HEK293 (cell line): ENCODE measurements around the gene SCYL3.

ENCODE experiments used
- ATF2 ChIP-seq: fragments of 450-650 bp; formaldehyde crosslinking; IDR thresholded peaks from 2 replicates; pipeline ENCODE4 v1.5.1; 2016; ENCODE audit warnings: missing biosample characterization, missing genetic modification characterization, low read depth
- BCL11A ChIP-seq: fragments of 450-650 bp; formaldehyde crosslinking; IDR thresholded peaks from 2 replicates; pipeline ENCODE4 v1.5.1; 2016; ENCODE audit warnings: low read depth, missing biosample characterization, missing genetic modification characterization
- KLF10 ChIP-seq: fragments of 450-650 bp; IDR thresholded peaks from 2 replicates; pipeline ENCODE4 v1.5.1; 2018; ENCODE audit warnings: missing biosample characterization, mild to moderate bottlenecking, missing genetic modification characterization
- MYNN ChIP-seq: fragments of 450-650 bp; formaldehyde crosslinking; IDR thresholded peaks from 2 replicates; pipeline ENCODE4 v1.5.1; 2016; ENCODE audit warnings: missing biosample characterization, missing genetic modification characterization, borderline replicate concordance
- MZF1 ChIP-seq: fragments of 450-650 bp; formaldehyde crosslinking; IDR thresholded peaks from 2 replicates; pipeline ENCODE4 v1.5.1; 2017; ENCODE audit warnings: missing biosample characterization, missing genetic modification characterization, borderline replicate concordance
- OSR2 ChIP-seq: fragments of 450-650 bp; formaldehyde crosslinking; IDR thresholded peaks from 2 replicates; pipeline ENCODE4 v1.5.1; 2016; ENCODE audit warnings: missing biosample characterization, missing genetic modification characterization
- SP2 ChIP-seq: fragments of 450-650 bp; formaldehyde crosslinking; IDR thresholded peaks from 2 replicates; pipeline ENCODE4 v1.5.1; 2016; ENCODE audit warnings: missing biosample characterization, missing genetic modification characterization
- ZBTB48 ChIP-seq: fragments of 450-650 bp; formaldehyde crosslinking; IDR thresholded peaks from 2 replicates; pipeline ENCODE4 v1.5.1; 2016; ENCODE audit warnings: missing biosample characterization, missing genetic modification characterization
- ZFP37 ChIP-seq: fragments of 450-650 bp; formaldehyde crosslinking; IDR thresholded peaks from 2 replicates; pipeline ENCODE4 v1.5.1; 2016; ENCODE audit warnings: missing biosample characterization, missing genetic modification characterization
- ZFP69B ChIP-seq: fragments of 450-650 bp; formaldehyde crosslinking; IDR thresholded peaks from 2 replicates; pipeline ENCODE4 v1.5.1; 2016; ENCODE audit warnings: missing biosample characterization, missing genetic modification characterization
- ZNF140 ChIP-seq: fragments of 450-650 bp; formaldehyde crosslinking; IDR thresholded peaks from 2 replicates; pipeline ENCODE4 v1.5.1; 2016; ENCODE audit warnings: missing biosample characterization, missing genetic modification characterization
- ZNF175 ChIP-seq: fragments of 450-650 bp; formaldehyde crosslinking; IDR thresholded peaks from 2 replicates; pipeline ENCODE4 v1.5.1; 2016; ENCODE audit warnings: missing biosample characterization, missing genetic modification characterization
- ZNF18 ChIP-seq: fragments of 450-650 bp; formaldehyde crosslinking; IDR thresholded peaks from 2 replicates; pipeline ENCODE4 v1.5.1; 2016; ENCODE audit warnings: missing biosample characterization, missing genetic modification characterization
- ZNF223 ChIP-seq: fragments of 450-650 bp; formaldehyde crosslinking; IDR thresholded peaks from 2 replicates; pipeline ENCODE4 v1.5.1; 2016; ENCODE audit warnings: missing biosample characterization, missing genetic modification characterization
- ZNF274 ChIP-seq, 2 experiments: fragments of 200-500 bp in 1 of 2; fragments of 450-650 bp in 1 of 2; sonication (Bioruptor generic) in 1 of 2; formaldehyde crosslinking in 1 of 2; IDR thresholded peaks; 2 replicates each; pipeline versions ENCODE4 v1.5.1 to v1.6.1; 2014 to 2016; ENCODE audit warnings: borderline replicate concordance in 1 of 2, inconsistent platforms in 1 of 2, low read length in 1 of 2, missing biosample characterization in 1 of 2, missing genetic modification characterization in 1 of 2
- ZNF280D ChIP-seq: fragments of 450-650 bp; formaldehyde crosslinking; IDR thresholded peaks from 2 replicates; pipeline ENCODE4 v1.5.1; 2016; ENCODE audit warnings: missing biosample characterization, missing genetic modification characterization
- ZNF302 ChIP-seq: fragments of 450-650 bp; formaldehyde crosslinking; IDR thresholded peaks from 2 replicates; pipeline ENCODE4 v1.5.1; 2016; ENCODE audit warnings: missing biosample characterization, missing genetic modification characterization, low read depth
- ZNF354C ChIP-seq: fragments of 450-650 bp; formaldehyde crosslinking; IDR thresholded peaks from 2 replicates; pipeline ENCODE4 v1.5.1; 2016; ENCODE audit warnings: missing biosample characterization, missing genetic modification characterization, low read depth, borderline replicate concordance
- ZNF362 ChIP-seq: fragments of 450-650 bp; formaldehyde crosslinking; IDR thresholded peaks from 2 replicates; pipeline ENCODE4 v1.5.1; 2016; ENCODE audit warnings: missing biosample characterization, missing genetic modification characterization
- ZNF449 ChIP-seq: fragments of 450-650 bp; formaldehyde crosslinking; IDR thresholded peaks from 2 replicates; pipeline ENCODE4 v1.5.1; 2017; ENCODE audit warnings: missing biosample characterization, mild to moderate bottlenecking, missing genetic modification characterization, moderate library complexity
- ZNF473 ChIP-seq: fragments of 450-650 bp; formaldehyde crosslinking; IDR thresholded peaks from 2 replicates; pipeline ENCODE4 v1.5.1; 2017; ENCODE audit warnings: missing biosample characterization, missing genetic modification characterization
- ZNF621 ChIP-seq: fragments of 450-650 bp; formaldehyde crosslinking; IDR thresholded peaks from 2 replicates; pipeline ENCODE4 v1.5.1; 2017; ENCODE audit warnings: missing biosample characterization, missing genetic modification characterization
- ZNF626 ChIP-seq: fragments of 450-650 bp; sonication (Bioruptor Pico); formaldehyde crosslinking; IDR thresholded peaks from 2 replicates; pipeline ENCODE4 v1.5.1; 2018; ENCODE audit warnings: missing biosample characterization, missing genetic modification characterization, inconsistent platforms
- ZNF639 ChIP-seq: fragments of 450-650 bp; formaldehyde crosslinking; IDR thresholded peaks from 2 replicates; pipeline ENCODE4 v1.5.1; 2016; ENCODE audit warnings: missing biosample characterization, missing genetic modification characterization
- ZNF670 ChIP-seq: fragments of 450-650 bp; formaldehyde crosslinking; IDR thresholded peaks from 2 replicates; pipeline ENCODE4 v1.5.1; 2016; ENCODE audit warnings: missing biosample characterization, missing genetic modification characterization, low read depth
- ZNF76 ChIP-seq: fragments of 450-650 bp; formaldehyde crosslinking; IDR thresholded peaks from 2 replicates; pipeline ENCODE4; 2016; ENCODE audit warnings: low read depth, missing biosample characterization, missing genetic modification characterization, borderline replicate concordance
- ZNF830 ChIP-seq: fragments of 450-650 bp; IDR thresholded peaks from 2 replicates; pipeline ENCODE4 v1.5.0; 2018; ENCODE audit warnings: missing biosample characterization, missing genetic modification characterization, low read depth, mild to moderate bottlenecking, moderate library complexity
- ZNF837 ChIP-seq: fragments of 450-650 bp; formaldehyde crosslinking; IDR thresholded peaks from 2 replicates; pipeline ENCODE4 v1.5.1; 2016; ENCODE audit warnings: missing biosample characterization, missing genetic modification characterization
- ZSCAN30 ChIP-seq: fragments of 450-650 bp; IDR thresholded peaks from 2 replicates; pipeline ENCODE4 v1.5.1; 2018; ENCODE audit warnings: missing biosample characterization, mild to moderate bottlenecking, missing genetic modification characterization, moderate library complexity

The SCYL3 gene

GRCh38 chr1:169941982-169942830 is 48.5 kb upstream of the SCYL3 start (continued):
- TF ChIP-seq ZNF280D (tag by site-specific recombination) (no peak), MYNN (tag by site-specific recombination) (no peak), ZNF140 (tag by site-specific recombination) (no peak), ZBTB48 (tag by site-specific recombination) (no peak), ZNF18 (tag by site-specific recombination) (peak; percentile 91), ZNF449 (tag by site-specific recombination) (peak; percentile 78; the same call in 1 of the 2 replicates), ZNF274 (IDR thresholded peaks at IDR 0.05; ENCODE audit: low read length) (no peak), ZNF274 (tag by site-specific recombination; IDR thresholded peaks at IDR 0.05; ENCODE audit: borderline replicate concordance) (no peak), BCL11A (tag by site-specific recombination) (peak; percentile 83), ZNF621 (no peak), ZNF223 (tag by site-specific recombination) (no peak), MZF1 (tag by site-specific recombination) (peak; percentile 70; the same call in 1 of the 2 replicates), ZNF302 (tag by site-specific recombination) (no peak; the same call in 1 of the 2 replicates), SP2 (peak; percentile 15; the same call in 1 of the 2 replicates), ZFP37 (tag by site-specific recombination) (no peak), ZNF362 (tag by site-specific recombination) (no peak), ZNF670 (tag by site-specific recombination) (no peak), ZNF76 (tag by site-specific recombination) (no peak), ZNF639 (tag by site-specific recombination) (no peak; the same call in 1 of the 2 replicates), ZNF175 (tag by site-specific recombination) (no peak), OSR2 (tag by site-specific recombination) (peak; percentile 100), ATF2 (peak; percentile 63; the same call in 1 of the 2 replicates), ZNF830 (tag by site-specific recombination) (no peak), ZSCAN30 (tag by site-specific recombination) (no peak; the same call in 1 of the 2 replicates), KLF10 (tag by site-specific recombination) (peak; percentile 90), ZFP69B (tag by site-specific recombination) (peak; percentile 65; the same call in 1 of the 2 replicates), ZNF473 (no peak), ZNF626 (tag by site-specific recombination) (no peak), ZNF354C (tag by site-specific recombination) (no peak), ZNF837 (no peak)
